ENCODE results near the gene PCGF3. TPM values are rescaled to one million over a fixed set of nuclear protein-coding genes. Genes with fewer than 3 reads are reported as not detected.

The PCGF3 gene
- total and polyA plus RNA-seq, 3 experiments from 2014 or later: 4.8 to 26.1 (median 24.7) TPM

GRCh38 chr4:743463-744211 lies 38.0 kb downstream of the PCGF3 start:
- H3K27me3 Mint-ChIP-seq: no peaks in the 10 kb centered on the region
- Histone ChIP-seq H3K36me3 (ENCODE audit: insufficient read depth, low read length) (peaks cover 4% of the 10 kb centered on the region), H3K27me3 (ENCODE audit: insufficient read depth, low read length, poor library complexity, severe bottlenecking) (no peaks in the 10 kb centered on the region), H3K9me3 (ENCODE audit: low read length) (no peaks in the 10 kb centered on the region), H3K27ac (ENCODE audit: low read depth, low read length) (no peak overlapping the region), H3K4me1 (ENCODE audit: insufficient read depth, low read length) (no peaks in the 10 kb centered on the region), H3K4me3 (ENCODE audit: low read length) (no peak overlapping the region)
- H3K4me1 Mint-ChIP-seq: peaks cover 0 to 4% (median 2%) of the 10 kb centered on the region in 3 donors
- H3K36me3 Mint-ChIP-seq: peaks cover 0 to 32% (median 5%) of the 10 kb centered on the region in 3 donors
- POLR2A ChIA-PET: no interaction called here
- no peaks in the 10 kb centered on the region for H3K9me3 Mint-ChIP-seq
- no peak for DNase-seq
- CTCF ChIA-PET: interaction anchor here (0.7 to 5.4 kb wide), 9 partner anchors 19 to 499 kb away, joined by 3 to 60 read pairs (median 4); partner anchors contain the start of gene IDUA
- H3K27ac Mint-ChIP-seq: peak overlapping the region in 2 of 8 donors; percentile 83 to 88
- H3K4me3 Mint-ChIP-seq: no peak overlapping the region

GRCh38 chr4:744212-744841 lies 38.7 kb downstream of the PCGF3 start:
- peak overlapping the region in 3 of 8 donors; percentile 54 to 88 (median 83) for H3K27ac Mint-ChIP-seq
- peaks cover 0 to 33% (median 8%) of the 10 kb centered on the region in 3 donors for H3K36me3 Mint-ChIP-seq
- Histone ChIP-seq H3K9me3 (ENCODE audit: low read length) (no peaks in the 10 kb centered on the region), H3K36me3 (ENCODE audit: insufficient read depth, low read length) (peaks cover 4% of the 10 kb centered on the region), H3K4me3 (ENCODE audit: low read length) (no peak overlapping the region), H3K27me3 (ENCODE audit: insufficient read depth, low read length, poor library complexity, severe bottlenecking) (no peaks in the 10 kb centered on the region), H3K4me1 (ENCODE audit: insufficient read depth, low read length) (no peaks in the 10 kb centered on the region), H3K27ac (ENCODE audit: low read depth, low read length) (no peak overlapping the region)
- ChIA-PET POLR2A (no interaction called here), CTCF (no interaction called here)
- no peak for DNase-seq
- H3K4me1 Mint-ChIP-seq: peaks cover 0 to 4% (median 2%) of the 10 kb centered on the region in 3 donors
- H3K27me3 Mint-ChIP-seq: no peaks in the 10 kb centered on the region
- no peaks in the 10 kb centered on the region for H3K9me3 Mint-ChIP-seq
- no peak overlapping the region for H3K4me3 Mint-ChIP-seq

DNA sequence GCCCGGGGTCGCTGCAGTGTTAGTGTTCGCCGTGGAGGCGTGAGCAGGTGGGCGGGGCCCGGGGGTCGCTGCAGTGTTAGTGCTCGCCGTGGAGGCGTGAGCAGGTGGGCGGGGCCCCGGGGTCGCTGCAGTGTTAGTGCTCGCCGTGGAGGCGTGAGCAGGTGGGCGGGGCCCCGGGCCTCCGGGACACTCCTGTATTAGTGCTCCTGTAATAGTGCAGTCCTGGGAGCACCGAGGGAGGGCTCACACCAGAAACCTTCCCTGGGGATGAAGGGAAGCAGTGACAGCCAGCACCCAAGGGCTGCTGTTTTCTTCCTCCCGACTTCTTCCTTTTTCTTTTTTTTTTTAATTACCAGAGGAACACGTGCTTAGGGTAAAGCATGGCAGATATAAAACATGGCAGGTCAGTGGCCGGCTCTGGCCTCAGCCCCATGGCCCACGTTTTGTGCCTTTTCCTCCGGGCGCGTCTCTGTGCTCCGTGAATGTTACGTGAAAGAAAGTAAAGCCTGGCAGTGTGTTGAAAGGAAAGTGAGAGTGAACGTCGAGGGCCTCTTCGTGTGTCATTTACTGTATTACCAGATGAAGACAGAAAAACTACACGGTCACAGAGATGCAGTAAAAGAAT lies 42.0 kb downstream of the PCGF3 start:
- Mint-ChIP-seq H3K9me3 (no peaks in the 10 kb centered on the region), H3K27ac (peak overlapping the region in 1 of 8 donors; percentile 37), H3K4me1 (peaks cover 0 to 2% (median 2%) of the 10 kb centered on the region in 3 donors), H3K36me3 (peaks cover 0 to 40% (median 13%) of the 10 kb centered on the region in 3 donors), H3K4me3 (no peak overlapping the region), H3K27me3 (no peaks in the 10 kb centered on the region)
- Histone ChIP-seq H3K9me3 (ENCODE audit: low read length) (no peaks in the 10 kb centered on the region), H3K27me3 (ENCODE audit: insufficient read depth, low read length, poor library complexity, severe bottlenecking) (no peaks in the 10 kb centered on the region), H3K36me3 (ENCODE audit: insufficient read depth, low read length) (peaks cover 11% of the 10 kb centered on the region), H3K27ac (ENCODE audit: low read depth, low read length) (no peak overlapping the region), H3K4me1 (ENCODE audit: insufficient read depth, low read length) (no peaks in the 10 kb centered on the region), H3K4me3 (ENCODE audit: low read length) (no peak overlapping the region)
- CTCF ChIA-PET: no interaction called here
- no peak for DNase-seq
- POLR2A ChIA-PET: no interaction called here

- Histone ChIP-seq H3K9me3 (ENCODE audit: low read length) (no peaks in the 10 kb centered on the region), H3K27ac (ENCODE audit: low read depth, low read length) (no peak overlapping the region), H3K4me3 (ENCODE audit: low read length) (no peak overlapping the region), H3K4me1 (ENCODE audit: insufficient read depth, low read length) (no peaks in the 10 kb centered on the region), H3K27me3 (ENCODE audit: insufficient read depth, low read length, poor library complexity, severe bottlenecking) (no peaks in the 10 kb centered on the region), H3K36me3 (ENCODE audit: insufficient read depth, low read length) (peaks cover 11% of the 10 kb centered on the region)
- Mint-ChIP-seq H3K4me3 (no peak overlapping the region), H3K27me3 (no peaks in the 10 kb centered on the region), H3K4me1 (peaks cover 0 to 2% (median 0%) of the 10 kb centered on the region in 3 donors), H3K9me3 (no peaks in the 10 kb centered on the region), H3K27ac (peak overlapping the region in 1 of 8 donors; percentile 50), H3K36me3 (peaks cover 0 to 43% (median 13%) of the 10 kb centered on the region in 3 donors)
- no peak for DNase-seq
- ChIA-PET POLR2A (no interaction called here), CTCF (no interaction called here)
Measured at GRCh38 chr4:748461-748860, 42.8 kb downstream of the PCGF3 start.

DNA sequence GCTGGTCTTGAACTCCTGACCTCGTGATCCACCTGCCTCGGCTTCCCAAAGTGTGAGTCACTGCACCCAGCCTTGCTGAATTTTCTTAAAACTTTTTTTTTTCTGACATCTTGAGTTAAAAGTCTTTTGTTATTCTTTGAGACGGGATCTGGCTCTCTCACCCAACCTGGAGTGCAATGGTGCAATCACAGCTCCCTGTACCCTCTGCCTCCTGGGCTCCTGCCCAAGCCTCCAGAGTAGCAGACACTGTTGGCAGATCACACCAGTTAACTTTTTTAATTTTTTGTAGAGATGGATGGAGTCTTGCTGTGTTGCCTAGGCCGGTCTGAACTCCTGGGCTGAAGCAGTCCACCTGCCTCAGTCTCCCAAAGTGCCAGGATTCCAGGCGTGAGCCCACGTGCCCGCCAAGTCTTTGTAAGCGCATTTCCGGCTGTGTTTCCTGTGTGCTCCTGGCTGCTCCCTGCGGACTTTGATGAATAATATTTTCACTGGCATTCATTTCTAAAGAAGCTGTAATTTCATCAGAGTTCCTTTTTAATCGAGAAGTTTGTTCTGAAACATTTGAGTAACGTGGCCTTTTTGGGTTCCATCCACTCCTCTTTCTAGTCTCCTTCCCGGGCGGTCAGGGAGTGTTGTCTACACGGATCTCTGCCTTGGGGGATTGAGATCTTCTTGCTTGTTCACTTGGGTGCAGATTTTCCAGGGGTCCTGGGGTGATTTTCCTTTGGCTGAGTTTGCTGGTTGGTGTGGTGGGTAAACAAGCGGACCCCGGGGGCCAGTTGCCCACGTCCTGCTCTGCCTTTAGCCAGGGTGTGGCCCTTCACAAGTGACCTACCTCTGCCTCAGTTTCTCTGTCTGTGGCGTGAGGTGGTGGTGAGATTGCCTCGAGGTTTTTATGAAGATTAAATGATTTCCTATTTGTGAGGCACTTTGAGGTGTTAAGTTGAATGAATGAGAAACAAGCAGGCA lies 44.4 kb downstream of the PCGF3 start:
- H3K36me3 ChIP-seq (ENCODE audit: insufficient read depth, low read length): peaks cover 11% of the 10 kb centered on the region
- Mint-ChIP-seq H3K27ac (peak overlapping the region in 1 of 8 donors; percentile 74), H3K4me1 (peaks cover 0 to 4% (median 4%) of the 10 kb centered on the region in 3 donors), H3K27me3 (no peaks in the 10 kb centered on the region), H3K9me3 (no peaks in the 10 kb centered on the region), H3K36me3 (peaks cover 0 to 47% (median 14%) of the 10 kb centered on the region in 3 donors), H3K4me3 (no peak overlapping the region)
- H3K9me3 ChIP-seq (ENCODE audit: low read length): no peaks in the 10 kb centered on the region
- no peak overlapping the region for H3K27ac ChIP-seq (ENCODE audit: low read depth, low read length)
- no peak for DNase-seq
- CTCF ChIA-PET: interaction anchor here (0.7 kb wide), 1 partner anchor 30 kb away, joined by 3 read pairs; no protein-coding TSS in a partner anchor
- H3K4me1 ChIP-seq (ENCODE audit: insufficient read depth, low read length): no peaks in the 10 kb centered on the region
- no peak overlapping the region for H3K4me3 ChIP-seq (ENCODE audit: low read length)
- POLR2A ChIA-PET: no interaction called here
- H3K27me3 ChIP-seq (ENCODE audit: insufficient read depth, low read length, poor library complexity, severe bottlenecking): no peaks in the 10 kb centered on the region

GRCh38 chr4:751676-752075 lies 46.0 kb downstream of the PCGF3 start:
- Histone ChIP-seq H3K27ac (ENCODE audit: low read depth, low read length) (no peak overlapping the region), H3K4me1 (ENCODE audit: insufficient read depth, low read length) (no peaks in the 10 kb centered on the region), H3K27me3 (ENCODE audit: insufficient read depth, low read length, poor library complexity, severe bottlenecking) (no peaks in the 10 kb centered on the region), H3K4me3 (ENCODE audit: low read length) (no peak overlapping the region), H3K36me3 (ENCODE audit: insufficient read depth, low read length) (peaks cover 11% of the 10 kb centered on the region), H3K9me3 (ENCODE audit: low read length) (no peaks in the 10 kb centered on the region)
- Mint-ChIP-seq H3K4me1 (peaks cover 0 to 4% (median 4%) of the 10 kb centered on the region in 3 donors), H3K9me3 (no peaks in the 10 kb centered on the region), H3K27me3 (no peaks in the 10 kb centered on the region), H3K27ac (peak overlapping the region in 1 of 8 donors; percentile 60), H3K4me3 (no peak overlapping the region), H3K36me3 (peaks cover 0 to 53% (median 18%) of the 10 kb centered on the region in 3 donors)
- no peak for DNase-seq
- ChIA-PET CTCF (no interaction called here), POLR2A (no interaction called here)

- Histone ChIP-seq H3K4me1 (ENCODE audit: insufficient read depth, low read length) (no peaks in the 10 kb centered on the region), H3K4me3 (ENCODE audit: low read length) (no peak overlapping the region), H3K9me3 (ENCODE audit: low read length) (no peaks in the 10 kb centered on the region), H3K27ac (ENCODE audit: low read depth, low read length) (no peak overlapping the region), H3K36me3 (ENCODE audit: insufficient read depth, low read length) (peaks cover 11% of the 10 kb centered on the region), H3K27me3 (ENCODE audit: insufficient read depth, low read length, poor library complexity, severe bottlenecking) (no peaks in the 10 kb centered on the region)
- H3K36me3 Mint-ChIP-seq: peaks cover 0 to 56% (median 18%) of the 10 kb centered on the region in 3 donors
- CTCF ChIA-PET: interaction anchor here (1.7 to 2.6 kb wide), 2 partner anchors 10 to 235 kb away, joined by 4 to 13 read pairs; no protein-coding TSS in a partner anchor
- H3K27me3 Mint-ChIP-seq: no peaks in the 10 kb centered on the region
- peak overlapping the region in 1 of 8 donors; percentile 87 for H3K27ac Mint-ChIP-seq
- H3K9me3 Mint-ChIP-seq: no peaks in the 10 kb centered on the region
- DNase-seq: no peak
- H3K4me1 Mint-ChIP-seq: peaks cover 0 to 4% (median 4%) of the 10 kb centered on the region in 3 donors
- no peak overlapping the region for H3K4me3 Mint-ChIP-seq
- POLR2A ChIA-PET: no interaction called here
Measured at GRCh38 chr4:752196-752861, 46.7 kb downstream of the PCGF3 start.

All from CD8-positive, alpha-beta memory T cell (primary cell).